ENCODE results near the gene LARGE1.

DNA sequence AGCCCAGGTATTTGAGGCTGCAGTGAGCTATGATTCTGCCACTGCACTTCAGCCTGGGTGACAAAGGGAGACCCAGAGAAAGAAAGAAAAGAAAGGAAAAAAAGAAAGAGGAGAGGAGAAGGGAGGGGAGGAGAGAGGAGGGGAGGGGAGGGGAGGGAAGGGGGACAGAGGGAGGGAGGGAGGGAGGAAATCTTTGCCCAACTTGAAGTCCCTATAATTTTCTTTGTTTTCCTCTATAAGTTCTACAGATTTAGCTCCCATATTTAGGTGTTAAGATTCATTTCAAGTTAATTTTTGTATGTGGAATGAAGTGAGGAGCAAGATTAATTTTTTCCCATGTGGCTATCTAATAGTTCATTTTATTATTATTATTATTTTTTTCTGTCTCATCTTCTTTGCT is 328.3 kb downstream of the LARGE1 start:
- TF ChIP-seq, protein P1, sequence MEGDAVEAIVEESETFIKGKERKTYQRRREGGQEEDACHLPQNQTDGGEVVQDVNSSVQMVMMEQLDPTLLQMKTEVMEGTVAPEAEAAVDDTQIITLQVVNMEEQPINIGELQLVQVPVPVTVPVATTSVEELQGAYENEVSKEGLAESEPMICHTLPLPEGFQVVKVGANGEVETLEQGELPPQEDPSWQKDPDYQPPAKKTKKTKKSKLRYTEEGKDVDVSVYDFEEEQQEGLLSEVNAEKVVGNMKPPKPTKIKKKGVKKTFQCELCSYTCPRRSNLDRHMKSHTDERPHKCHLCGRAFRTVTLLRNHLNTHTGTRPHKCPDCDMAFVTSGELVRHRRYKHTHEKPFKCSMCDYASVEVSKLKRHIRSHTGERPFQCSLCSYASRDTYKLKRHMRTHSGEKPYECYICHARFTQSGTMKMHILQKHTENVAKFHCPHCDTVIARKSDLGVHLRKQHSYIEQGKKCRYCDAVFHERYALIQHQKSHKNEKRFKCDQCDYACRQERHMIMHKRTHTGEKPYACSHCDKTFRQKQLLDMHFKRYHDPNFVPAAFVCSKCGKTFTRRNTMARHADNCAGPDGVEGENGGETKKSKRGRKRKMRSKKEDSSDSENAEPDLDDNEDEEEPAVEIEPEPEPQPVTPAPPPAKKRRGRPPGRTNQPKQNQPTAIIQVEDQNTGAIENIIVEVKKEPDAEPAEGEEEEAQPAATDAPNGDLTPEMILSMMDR (conservative IDR thresholded peaks at IDR 0.05 in 1 of 2, IDR thresholded peaks at IDR 0.05 in 1 of 2; ENCODE audit: low read depth in 1 of 2, low read length in 2 of 2), result no peak
- TF ChIP-seq EZH2 (IDR thresholded peaks at IDR 0.05; ENCODE audit: low read length, missing control alignments), result no peak

Data from fibroblast of lung (primary cell).